K562 (cell line): ENCODE measurements around the gene DLGAP1. TPM values are rescaled to one million over a fixed set of nuclear protein-coding genes. Genes with fewer than 3 reads are reported as not detected.

ENCODE experiments used
- ATAC-seq: fragments of 200-7000 bp; cut with Tn5 transposase; 3 replicates; pipeline ENCODE4 v1.9.1; 2020; ENCODE audit warnings: moderate library complexity
- BruUV-seq: library from RNA; stranded (reverse); fragments of 400-500 nt; replicated peaks from 2 replicates; lab custom pipeline; 2021; lab: Mats Ljungman, UMichigan
- CTCF ChIA-PET: fragments of 300-600 bp; formaldehyde crosslinking; extraction: SDS; loops from one replicate; lab custom pipeline; 2021; ENCODE audit warnings: low intra/inter-chr PET ratio; lab: Yijun Ruan, JAX
- POLR2A ChIA-PET: fragments of 300-600, 350-650 bp; sonication (Branson Sonifier 250); formaldehyde crosslinking; extraction: SDS; loops from one replicate; lab custom pipeline; 2021; ENCODE audit warnings: antibody characterized with exemption, inconsistent platforms; lab: Yijun Ruan, JAX
- DNase-seq, 4 experiments: peaks; one replicate each; pipeline versions ENCODE4 v3.0.0 to v3.0.0-alpha.2; 2011 to 2018; ENCODE audit warnings: low spot score in 3 of 4, mixed read lengths in 3 of 4; ENCODE audit errors: extremely low read depth in 1 of 4
- FAIRE-seq: peaks from 2 replicates; lab custom pipeline; 2011; peaks lifted over from hg19 to GRCh38; lab: Jason Lieb, UNC
- H2AFZ ChIP-seq: 2 replicates; pipeline ENCODE4 v1.6.0; 2011; ENCODE audit warnings: low read depth, low read length, control low read depth, inconsistent platforms
- H3K27ac ChIP-seq: fragments of 200-600 bp; 3 replicates; pipeline ENCODE4 v1.8.0; 2011; ENCODE audit warnings: low read depth, mild to moderate bottlenecking, control low read depth, inconsistent platforms, low read length, moderate library complexity, mixed read lengths; ENCODE audit errors: extremely low read depth
- H3K27me3 ChIP-seq, 2 experiments: fragments of 300-600 bp in 1 of 2; 2 replicates in 1 of 2; 3 replicates in 1 of 2; pipeline versions ENCODE4 v1.6.0 to v1.8.0; 2011; ENCODE audit warnings: inconsistent platforms in 2 of 2, low read length in 2 of 2, mild to moderate bottlenecking in 1 of 2, mixed read lengths in 1 of 2, moderate library complexity in 1 of 2; ENCODE audit not compliant: control insufficient read depth in 2 of 2, insufficient read depth in 2 of 2
- H3K36me3 ChIP-seq: fragments of 300-600 bp; 3 replicates; pipeline ENCODE4 v1.8.0; 2011; ENCODE audit warnings: mild to moderate bottlenecking, low read length, inconsistent platforms; ENCODE audit not compliant: control insufficient read depth, insufficient read depth
- H3K4me1 ChIP-seq, 2 experiments: fragments of 200-600 bp in 1 of 2; replicated peaks in 1 of 2; 2 replicates in 1 of 2; 3 replicates in 1 of 2; pipeline versions ENCODE4 v1.5.1 to v1.8.0; 2011; ENCODE audit warnings: inconsistent platforms in 2 of 2, low read length in 2 of 2, mild to moderate bottlenecking in 1 of 2, mixed read lengths in 1 of 2, moderate library complexity in 1 of 2; ENCODE audit not compliant: control insufficient read depth in 2 of 2, insufficient read depth in 2 of 2
- H3K4me2 ChIP-seq: 2 replicates; pipeline ENCODE4 v1.6.1; 2011; ENCODE audit warnings: low read length, control low read depth, inconsistent platforms, mixed read lengths; ENCODE audit not compliant: insufficient read depth
- H3K4me3 ChIP-seq: fragments of 200-600 bp; sonication (generic), shearing (Covaris generic); 2 replicates; pipeline ENCODE4 v1.5.1; 2016; ENCODE audit warnings: control low read depth, inconsistent platforms
- H3K79me2 ChIP-seq: fragments of 200-600 bp; 3 replicates; pipeline ENCODE4 v1.8.0; 2011; ENCODE audit warnings: low read length, inconsistent platforms; ENCODE audit not compliant: control insufficient read depth, insufficient read depth
- H3K9ac ChIP-seq, 2 experiments: 2 replicates each; pipeline versions ENCODE4 v1.6.0 to v1.6.1; 2011; ENCODE audit warnings: low read depth in 2 of 2, low read length in 2 of 2, control low read depth in 1 of 2, inconsistent platforms in 1 of 2, mild to moderate bottlenecking in 1 of 2, mixed read lengths in 1 of 2; ENCODE audit not compliant: insufficient read depth in 1 of 2
- H3K9me1 ChIP-seq: one replicate; pipeline ENCODE4 v1.6.0; 2011; ENCODE audit warnings: inconsistent platforms, mild to moderate bottlenecking, low read length, moderate library complexity; ENCODE audit not compliant: control insufficient read depth, insufficient read depth
- H3K9me3 ChIP-seq: replicated peaks from 2 replicates; pipeline ENCODE4 v1.5.1; 2011; ENCODE audit warnings: low read depth, low read length, inconsistent platforms; ENCODE audit not compliant: control insufficient read depth, insufficient read depth
- H4K20me1 ChIP-seq: replicated peaks from 2 replicates; pipeline ENCODE4 v1.6.1; 2011; ENCODE audit warnings: low read length, inconsistent platforms, mixed read lengths; ENCODE audit not compliant: control insufficient read depth, insufficient read depth
- ZBTB1 ChIP-seq: sonication (generic); formaldehyde crosslinking; IDR thresholded peaks from 2 replicates; pipeline ENCODE4 v1.8.1; 2023; ENCODE audit warnings: missing genetic modification reagents, low read depth, mild to moderate bottlenecking, borderline replicate concordance
- ZNF146 ChIP-seq: IDR thresholded peaks from one replicate; pipeline ENCODE4 v1.6.1; 2018; ENCODE audit warnings: missing compliant biosample characterization; ENCODE audit not compliant: unreplicated experiment
- ZNF232 ChIP-seq: sonication (generic); formaldehyde crosslinking; IDR thresholded peaks from 2 replicates; pipeline ENCODE4 v1.8.0; 2022; ENCODE audit warnings: mild to moderate bottlenecking, missing genetic modification reagents
- ZNF318 ChIP-seq, 2 experiments: fragments of 450-650 bp; IDR thresholded peaks; 2 replicates each; pipeline ENCODE4 v1.6.1; 2016; ENCODE audit warnings: mild to moderate bottlenecking in 2 of 2, borderline replicate concordance in 1 of 2, low read depth in 1 of 2, moderate library complexity in 1 of 2
- whole genome bisulfite sequencing: fragments of 100-300 bp; shearing (Covaris generic); methylation state at CpG from one replicate; pipeline ENCODE4 v1.1.6; 2016; ENCODE audit warnings: low coverage, mixed read lengths; ENCODE audit not compliant: insufficient coverage; ENCODE audit errors: missing lambda C conversion rate; 5-methylcytosine and 5-hydroxymethylcytosine counted together
- in situ Hi-C: fragments of 300-500 bp; cut with MboI; formaldehyde crosslinking; loops from 4 replicates; pipeline ENCODE4 v1.15.0; 2018; ENCODE audit warnings: inconsistent platforms, mixed read lengths
- intact Hi-C: fragments of 100-400 bp; cut with micrococcal nuclease; formaldehyde crosslinking; loops from 2 replicates; pipeline ENCODE4 v1.14.2; 2022
- polyA plus RNA-seq, 8 experiments: library from polyadenylated mRNA; depleted of rRNA in 4 of 8; stranded (reverse) in 5 of 8; unstranded in 3 of 8; fragments of >200 nt; fragmentation: Nextera tagmentation in 2 of 8; fragmentation: Illumina TruSeq in 1 of 8; extraction: Ambion mirVana in 2 of 8; extraction: Trizol in 1 of 8; gene quantifications; 2 replicates each; pipeline versions ENCODE4 v1.2.1 to v1.2.3, GENCODE V29; 2011 to 2014; ENCODE audit warnings: inconsistent platforms in 1 of 8, missing spikeins in 1 of 8
- total RNA-seq, 7 experiments: library from RNA; depleted of rRNA in 6 of 7; stranded (reverse); fragments of >200 nt in 6 of 7; fragmentation: Illumina TruSeq in 2 of 7; extraction: Trizol in 2 of 7; gene quantifications; 2 replicates each; pipeline versions ENCODE4 v1.2.1 to v1.2.3, GENCODE V29; 2011 to 2021; ENCODE audit warnings: low replicate concordance in 1 of 7

Gene DLGAP1
- total and polyA plus RNA-seq, 9 of the 15 experiments (the other 6 are each of a cell fraction or from before 2014, with no cell fraction given), result 0.04 to 0.22 (median 0.08) TPM

- no peaks in the 10 kb centered on the region for H4K20me1 ChIP-seq
- intact Hi-C loops (no loop called here), in situ Hi-C loops (no loop called here)
- ChIA-PET POLR2A (interaction anchor here (0.6 to 1.4 kb wide), 6 partner anchors 9 to 41 kb away, joined by 3 to 7 read pairs (median 3); no protein-coding TSS in a partner anchor), CTCF (no interaction called here)
- no peaks in the 10 kb centered on the region for H3K36me3 ChIP-seq
- peak in 1 of 2 experiments; percentile 56; a peak in 1 of 4 replicates for TF ChIP-seq ZNF318 (IDR thresholded peaks at IDR 0.05; ENCODE audit: borderline replicate concordance in 1 of 2, low read depth in 1 of 2)
- TF ChIP-seq ZNF232 (CRISPR knock-in tag), result peak; percentile 24; the same call in 1 of the 2 replicates
- no peak for TF ChIP-seq ZNF146 (CRISPR knock-in tag)
- no peak for TF ChIP-seq ZBTB1 (CRISPR knock-in tag)
- no peaks in the 10 kb centered on the region for H3K79me2 ChIP-seq
- WGBS, result 41% methylated on average over 4 of the region's 4 CpGs
- H3K9ac ChIP-seq, result no peak overlapping the region; a peak in 1 of 4 replicates
- H2AFZ ChIP-seq, result peak overlapping the region; percentile 94
- no peaks in the 10 kb centered on the region for H3K27me3 ChIP-seq
- ATAC-seq (no peak), FAIRE-seq (no peak), DNase-seq (no peak)
- H3K4me2 ChIP-seq, result peak overlapping the region; percentile 71
- no peaks in the 10 kb centered on the region for H3K9me3 ChIP-seq
- H3K9me1 ChIP-seq, result no peaks in the 10 kb centered on the region
- no TSS peak for BruUV-seq
- H3K4me3 ChIP-seq, result no peak overlapping the region
- no peak overlapping the region for H3K27ac ChIP-seq
- no peaks in the 10 kb centered on the region for H3K4me1 ChIP-seq
Observed at GRCh38 chr18:3494245-3494526, 960.9 kb downstream of the DLGAP1 start.
